NCI-H1105 treated with DMSO at 0.1 percent for 48 hours (cell line): ENCODE measurements around the gene HOXB2.
A peak's percentile ranks its signal among the peaks of the same experiment; 100 is the strongest.

Experiments used
- DNase-seq: peaks from one replicate; lab custom pipeline; 2025; lab: John Stamatoyannopoulos, UW

The HOXB2 gene

GRCh38 chr17:48552466-48553189 lies 7.7 kb upstream of the HOXB2 start:
- no peak for DNase-seq

DNA sequence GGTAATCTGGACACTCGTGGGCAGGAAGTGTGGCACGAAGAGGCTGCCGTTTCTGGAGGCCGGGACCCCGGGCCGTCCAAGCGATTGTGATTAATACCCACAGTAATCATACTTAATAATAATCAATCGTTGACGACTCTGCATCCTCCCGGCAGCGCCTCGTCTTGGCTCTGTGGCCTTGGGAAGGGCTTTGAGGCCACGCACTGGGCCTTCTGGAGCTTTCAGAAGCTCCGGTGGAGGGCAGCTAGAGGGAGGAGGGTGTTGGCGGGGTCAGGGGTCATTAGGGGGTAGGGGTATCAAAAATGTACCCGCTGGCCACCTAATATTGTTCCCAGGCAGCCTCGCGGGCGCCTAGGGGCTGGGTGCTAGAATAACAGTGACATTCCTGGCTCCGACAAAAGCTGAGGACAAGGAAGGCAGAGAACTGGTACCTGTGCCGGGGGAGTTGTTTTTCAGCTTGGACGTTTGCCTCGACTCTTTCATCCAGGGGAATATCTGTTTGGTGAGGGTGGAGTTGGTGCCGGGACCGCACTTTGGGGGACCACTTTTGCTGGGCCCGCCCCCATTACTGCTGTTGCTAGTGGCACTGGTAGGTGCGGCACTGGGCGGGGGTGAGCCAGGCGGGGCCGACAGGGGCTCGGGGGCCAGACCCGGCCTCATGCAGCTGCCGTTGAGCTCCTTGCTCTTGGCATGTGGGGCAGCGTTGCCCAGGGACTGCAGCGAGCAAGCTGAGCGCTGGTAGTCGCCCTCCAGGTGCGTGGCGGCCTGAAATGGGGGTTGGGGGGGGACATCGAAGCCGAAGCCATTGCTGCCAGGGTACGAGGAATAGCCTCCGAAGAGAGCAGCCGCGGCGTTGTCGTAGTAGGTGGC lies 6.9 kb upstream of the HOXB2 start:
- DNase-seq, result no peak

- peak; percentile 58 for DNase-seq
Observed at GRCh38 chr17:48551214-48551555, 6.3 kb upstream of the HOXB2 start.

- DNase-seq, result peak; percentile 58
Observed at GRCh38 chr17:48550502-48551213, 5.7 kb upstream of the HOXB2 start.

DNA sequence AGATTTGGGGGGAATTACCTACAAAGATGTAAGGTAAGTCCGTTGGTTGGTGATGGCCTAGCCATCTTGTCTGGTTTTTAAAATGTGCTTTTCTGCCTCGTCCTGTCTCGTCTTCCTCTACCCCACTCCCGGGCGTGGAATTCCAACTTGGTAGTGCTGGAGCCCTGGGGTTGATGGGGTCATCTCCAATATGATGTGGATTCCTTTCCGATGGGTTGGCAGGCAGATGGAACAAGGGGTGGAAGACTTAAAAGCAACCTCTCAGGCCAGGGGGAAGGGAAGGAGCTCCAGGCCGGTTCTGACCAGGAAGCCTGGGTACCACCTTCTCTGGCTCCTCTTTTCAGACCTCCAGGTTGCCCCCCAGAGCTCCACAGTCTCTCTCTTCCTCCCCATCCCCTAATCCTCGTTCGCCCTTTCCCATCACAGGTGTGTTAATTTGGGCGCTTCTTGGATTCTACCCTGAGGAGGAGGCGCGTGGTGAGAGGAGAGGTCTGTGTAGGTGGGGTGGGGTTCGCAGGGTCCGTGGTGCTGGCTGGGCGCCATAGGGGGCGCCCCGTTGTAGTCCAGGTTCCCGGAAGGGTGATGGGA lies 5.1 kb upstream of the HOXB2 start:
- DNase-seq, result peak; percentile 44

DNA sequence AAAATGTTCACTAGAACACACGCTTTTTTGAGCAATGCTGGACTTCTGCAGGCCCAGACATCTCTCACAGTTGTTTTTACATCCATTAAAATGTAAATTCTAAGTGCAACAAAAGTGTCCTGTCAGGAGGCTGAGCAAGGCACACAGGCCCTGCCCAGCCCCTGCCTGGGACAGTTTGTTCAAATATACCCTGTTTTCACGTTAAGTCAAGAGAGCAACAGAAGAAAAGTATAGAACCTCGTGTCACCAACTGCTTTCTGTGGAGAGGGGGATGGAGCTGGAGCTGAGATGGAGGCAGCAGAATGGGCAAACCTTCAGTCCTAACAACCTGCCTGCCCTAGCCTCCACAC lies 4.3 kb upstream of the HOXB2 start:
- no peak for DNase-seq

- peak; percentile 47 for DNase-seq
Observed at GRCh38 chr17:48548523-48549280, 3.8 kb upstream of the HOXB2 start.

- peak; percentile 65 for DNase-seq
Observed at GRCh38 chr17:48547808-48548522, 3.1 kb upstream of the HOXB2 start.

GRCh38 chr17:48546924-48547807 lies 2.3 kb upstream of the HOXB2 start:
- DNase-seq, result peak; percentile 72

- DNase-seq, result no peak
Observed at GRCh38 chr17:48546137-48546923, 1.4 kb upstream of the HOXB2 start.

DNA sequence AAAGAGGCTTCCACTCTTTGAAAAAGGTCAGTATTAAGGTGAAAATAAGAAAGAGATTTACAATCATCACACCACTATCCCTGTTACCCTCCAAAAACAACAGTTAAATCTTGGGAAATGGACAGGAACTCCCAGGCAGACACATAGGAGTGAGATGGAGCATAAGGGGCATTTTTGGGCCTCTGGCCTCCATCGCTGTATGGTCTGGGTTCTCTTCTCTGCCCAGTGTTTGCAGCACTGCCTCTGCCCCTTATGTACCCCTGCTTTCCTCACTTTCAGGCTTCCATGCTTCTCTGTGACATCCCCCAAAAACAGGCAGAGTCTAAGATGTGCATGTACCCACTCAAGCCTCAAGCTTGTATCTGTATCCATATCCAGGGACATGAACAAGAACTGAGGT lies 630 bp upstream of the HOXB2 start:
- no peak for DNase-seq

DNA sequence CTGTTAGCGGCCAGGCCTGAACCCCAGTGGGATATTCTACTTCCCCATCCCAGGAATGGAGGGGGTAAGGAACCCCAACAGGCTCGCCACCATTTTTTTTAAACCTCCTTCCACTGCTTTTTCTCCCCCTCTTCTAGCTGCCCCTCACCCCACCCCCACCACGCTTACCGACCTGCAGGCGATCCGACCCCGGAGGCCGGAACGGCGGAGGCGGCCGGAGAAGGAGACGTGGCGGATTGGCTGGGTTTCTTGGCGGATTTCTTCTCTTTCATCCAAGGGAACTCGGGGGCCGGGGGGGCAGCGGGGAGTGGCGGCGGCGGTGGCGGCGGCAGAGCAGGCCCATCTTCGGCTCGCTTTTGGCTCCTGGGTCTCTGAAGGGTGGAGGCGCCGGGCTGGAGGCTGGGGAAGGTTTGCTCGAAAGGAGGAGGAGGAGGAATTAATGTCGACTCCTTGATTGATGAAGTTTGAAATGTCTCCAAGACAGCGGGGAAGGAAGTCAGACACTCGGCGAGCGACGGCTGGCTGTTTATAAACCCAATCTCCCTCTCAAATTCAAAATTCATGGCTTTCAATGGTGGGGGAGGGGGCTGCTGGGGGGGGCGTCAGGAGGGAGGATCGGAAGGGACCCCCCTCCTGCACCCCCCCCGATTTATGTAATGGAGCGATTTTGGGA lies 424 bp downstream of the HOXB2 start:
- peak; percentile 51 for DNase-seq

GRCh38 chr17:48543854-48544348 lies 1.0 kb downstream of the HOXB2 start:
- peak; percentile 34 for DNase-seq

DNA sequence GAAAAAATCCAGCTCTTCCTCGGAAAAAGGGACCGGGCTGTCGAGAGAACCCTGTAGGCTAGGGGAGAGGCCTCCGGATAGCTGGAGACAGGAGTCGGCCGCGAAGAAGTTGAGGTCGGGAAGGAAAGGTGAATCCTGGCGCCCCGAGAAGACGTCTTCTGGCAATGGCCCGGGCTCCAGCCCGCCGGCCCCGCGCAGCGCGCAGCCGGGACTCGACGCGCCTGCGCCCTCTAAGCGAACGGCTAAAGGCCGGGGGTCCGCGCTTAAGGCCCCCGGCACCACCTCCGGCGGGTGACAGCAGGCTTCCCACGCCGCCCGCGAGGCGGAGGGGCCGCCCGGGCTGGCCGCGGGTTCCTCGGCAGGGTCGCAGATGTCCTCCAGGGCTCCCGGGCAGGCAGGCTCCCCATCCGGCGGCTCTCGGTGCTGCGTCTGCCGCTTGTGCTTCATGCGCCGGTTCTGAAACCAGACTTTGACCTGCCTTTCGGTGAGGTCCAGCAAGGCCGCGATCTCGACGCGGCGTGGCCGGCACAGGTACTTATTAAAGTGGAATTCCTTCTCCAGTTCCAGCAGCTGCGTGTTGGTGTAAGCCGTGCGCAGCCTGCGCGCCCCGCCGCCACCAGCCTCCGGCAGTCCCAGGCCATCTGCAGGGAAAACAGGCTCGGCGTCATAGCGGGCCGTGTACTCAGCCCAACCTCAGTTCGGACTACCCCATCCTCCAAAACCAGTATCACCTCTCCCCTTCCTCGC lies 1.6 kb downstream of the HOXB2 start:
- peak; percentile 45 for DNase-seq

GRCh38 chr17:48542698-48543106 lies 2.2 kb downstream of the HOXB2 start:
- peak; percentile 42 for DNase-seq

GRCh38 chr17:48542114-48542656 lies 2.7 kb downstream of the HOXB2 start:
- DNase-seq, result peak; percentile 43

DNA sequence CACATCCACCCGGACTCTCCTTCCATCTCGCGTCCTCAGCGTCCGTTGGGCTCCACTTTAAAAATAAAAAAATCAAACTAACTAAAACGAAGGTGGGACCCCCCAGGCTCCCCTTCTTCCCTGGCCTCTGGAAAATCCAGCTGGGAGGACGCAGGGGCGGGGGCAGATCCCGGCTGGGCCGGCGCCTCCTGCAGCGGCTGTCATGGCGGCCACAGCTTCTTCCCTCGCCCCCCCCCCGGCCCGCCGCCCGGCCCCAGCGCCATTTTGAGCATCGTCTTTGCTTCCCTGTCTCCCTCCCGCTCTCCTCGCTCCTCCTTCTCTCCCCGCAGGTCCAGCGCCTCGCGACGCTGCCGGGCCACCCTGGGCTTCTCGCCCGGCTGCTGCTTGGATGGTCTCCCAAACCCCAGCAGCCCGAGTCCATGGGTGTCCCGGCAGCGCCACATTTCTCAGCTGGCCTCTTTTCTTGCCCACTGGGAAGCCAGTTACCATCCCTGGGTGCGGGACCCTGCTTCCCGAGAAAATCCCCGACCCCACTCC lies 3.3 kb downstream of the HOXB2 start:
- DNase-seq, result peak; percentile 61
